A549 (cell line): Measurements from ENCODE around the gene NHEJ1. TPM values are rescaled to one million over a fixed set of nuclear protein-coding genes. Genes with fewer than 3 reads are reported as not detected.
A peak's percentile ranks its signal among the peaks of the same experiment; 100 is the strongest.

Experiments
- ATAC-seq, 2 experiments: fragments of 200-7000 bp in 1 of 2; fragments of >200 bp in 1 of 2; cut with Nextera tagmentation in 1 of 2; cut with Tn5 transposase in 1 of 2; 3 replicates each; pipeline versions ENCODE4 v1.8.0 to v1.9.1; 2018 to 2020; ENCODE audit warnings: mild to moderate bottlenecking in 1 of 2, moderate library complexity in 1 of 2
- CTCF ChIA-PET: fragments of 300-600 bp; sonication (Branson Sonifier 250); formaldehyde crosslinking; extraction: SDS; loops from one replicate; lab custom pipeline; 2021; ENCODE audit warnings: antibody characterized with exemption, inconsistent platforms; lab: Yijun Ruan, JAX
- POLR2A ChIA-PET: fragments of 350-600 bp; formaldehyde crosslinking; extraction: SDS; loops from one replicate; lab custom pipeline; 2021; ENCODE audit warnings: antibody characterized with exemption, inconsistent platforms; lab: Yijun Ruan, JAX
- DNase-seq, 2 experiments: peaks; one replicate each; pipeline versions ENCODE4 v3.0.0 to v3.0.0-alpha.2; 2011 to 2016; ENCODE audit warnings: low read depth in 1 of 2, low spot score in 1 of 2
- FAIRE-seq: peaks from 2 replicates; lab custom pipeline; 2011; peaks lifted over from hg19 to GRCh38; lab: Jason Lieb, UNC
- H3K27ac ChIP-seq, 2 experiments: fragments of >200 bp; sonication (Bioruptor Twin); formaldehyde crosslinking; 3 replicates each; pipeline ENCODE4 v1.5.1; 2016 to 2017
- H3K4me1 ChIP-seq: fragments of >200 bp; sonication (Bioruptor Twin); formaldehyde crosslinking; 3 replicates; pipeline ENCODE4 v1.6.1; 2016
- H3K4me2 ChIP-seq: fragments of >200 bp; sonication (Bioruptor Twin); formaldehyde crosslinking; 3 replicates; pipeline ENCODE4 v1.6.1; 2016
- H3K4me3 ChIP-seq: fragments of >200 bp; sonication (Bioruptor Twin); formaldehyde crosslinking; 3 replicates; pipeline ENCODE4 v1.5.1; 2016
- H3K9me3 ChIP-seq: fragments of >200 bp; sonication (Bioruptor Twin); formaldehyde crosslinking; 3 replicates; pipeline ENCODE4 v1.6.1; 2016
- BCL3 ChIP-seq: fragments of >200 bp; sonication (Bioruptor Twin); formaldehyde crosslinking; IDR thresholded peaks from 3 replicates; pipeline ENCODE4 v1.6.1; 2016
- CBX2 ChIP-seq: fragments of 200-600 bp; sonication (generic); IDR thresholded peaks from 2 replicates; pipeline ENCODE4 v1.6.1; 2016; ENCODE audit warnings: low read depth, mild to moderate bottlenecking, borderline replicate concordance
- CHD2 ChIP-seq: fragments of 150-350 bp; IDR thresholded peaks from 2 replicates; pipeline ENCODE4 v1.6.1; 2014; ENCODE audit warnings: low read length; ENCODE audit not compliant: partially characterized antibody
- EP300 ChIP-seq, 2 experiments: fragments of >200 bp; sonication (Bioruptor Twin); formaldehyde crosslinking; IDR thresholded peaks; 2 replicates in 1 of 2; 3 replicates in 1 of 2; pipeline ENCODE4 v1.6.1; 2016 to 2017
- FOSB ChIP-seq: fragments of 250-450 bp; sonication (Bioruptor Pico); IDR thresholded peaks from 2 replicates; pipeline ENCODE4 v1.5.0; 2020; ENCODE audit warnings: mild to moderate bottlenecking, moderate library complexity
- HDAC2 ChIP-seq: fragments of 200-600 bp; sonication (generic); IDR thresholded peaks from 2 replicates; pipeline ENCODE4 v1.6.1; 2016
- HEYL ChIP-seq: fragments of 250-450 bp; sonication (Bioruptor Pico); IDR thresholded peaks from 2 replicates; pipeline ENCODE4 v1.8.0; 2021; ENCODE audit warnings: mild to moderate bottlenecking, moderate library complexity
- HMGXB4 ChIP-seq: fragments of 250-450 bp; sonication (Bioruptor Pico); IDR thresholded peaks from 2 replicates; pipeline ENCODE4 v1.5.0; 2021; ENCODE audit warnings: mild to moderate bottlenecking, moderate library complexity, borderline replicate concordance
- HOXA7 ChIP-seq: fragments of 250-450 bp; sonication (Bioruptor Pico); IDR thresholded peaks from 2 replicates; pipeline ENCODE4 v1.5.0; 2020; ENCODE audit warnings: mild to moderate bottlenecking, moderate library complexity
- HOXB13 ChIP-seq: fragments of 250-450 bp; sonication (Bioruptor Pico); IDR thresholded peaks from 2 replicates; pipeline ENCODE4 v1.5.0; 2020; ENCODE audit warnings: low read depth, mild to moderate bottlenecking, moderate library complexity
- JUN ChIP-seq, 2 experiments: fragments of >200 bp; sonication (Bioruptor Twin); formaldehyde crosslinking; IDR thresholded peaks; 2 replicates in 1 of 2; 3 replicates in 1 of 2; pipeline ENCODE4 v1.6.1; 2016 to 2017
- MYC ChIP-seq: IDR thresholded peaks from 2 replicates; pipeline ENCODE4 v1.6.1; 2012; ENCODE audit warnings: mild to moderate bottlenecking, inconsistent platforms, low read length, improper control_type of control experiment, borderline replicate concordance
- POLR2A ChIP-seq: IDR thresholded peaks from 2 replicates; pipeline ENCODE4 v1.6.1; 2012; ENCODE audit warnings: mild to moderate bottlenecking, low read length
- RCOR1 ChIP-seq: fragments of 150-350 bp; IDR thresholded peaks from 2 replicates; pipeline ENCODE4 v1.6.1; 2014; ENCODE audit warnings: antibody characterized with exemption, low read length, low read depth
- REST ChIP-seq: fragments of 200-600 bp; sonication (generic); IDR thresholded peaks from 2 replicates; pipeline ENCODE4 v1.6.1; 2016; ENCODE audit warnings: antibody characterized with exemption, mild to moderate bottlenecking, moderate library complexity
- RFX5 ChIP-seq: fragments of 450-650 bp; IDR thresholded peaks from 2 replicates; pipeline ENCODE4 v1.7.1; 2014; ENCODE audit warnings: antibody characterized with exemption, mild to moderate bottlenecking, moderate library complexity
- SREBF2 ChIP-seq: fragments of 450-650 bp; IDR thresholded peaks from 2 replicates; pipeline ENCODE4 v1.6.1; 2014; ENCODE audit warnings: mild to moderate bottlenecking, moderate library complexity
- ZC3H11A ChIP-seq: fragments of 450-650 bp; IDR thresholded peaks from 2 replicates; pipeline ENCODE4 v1.6.1; 2014; ENCODE audit warnings: antibody characterized with exemption, mild to moderate bottlenecking
- ZNF302 ChIP-seq: fragments of 250-450 bp; sonication (Bioruptor Pico); IDR thresholded peaks from 2 replicates; pipeline ENCODE4 v1.9.0; 2021; ENCODE audit warnings: inconsistent platforms, mild to moderate bottlenecking, moderate library complexity
- ZSCAN20 ChIP-seq: fragments of 250-450 bp; sonication (Bioruptor Pico); IDR thresholded peaks from 2 replicates; pipeline ENCODE4 v1.8.0; 2022; ENCODE audit warnings: mild to moderate bottlenecking, moderate library complexity
- WGBS: methylation state at CpG from one replicate; pipeline ENCODE4 v1.1.6; 2017; ENCODE audit errors: missing lambda C conversion rate; 5-methylcytosine and 5-hydroxymethylcytosine counted together
- polyA plus RNA-seq, 4 experiments: library from polyadenylated mRNA; depleted of rRNA in 3 of 4; stranded (reverse); fragments of >200 nt; fragmentation: RNase III in 1 of 4; extraction: RNeasy Plus Mini Kit Qiagen cat#74134 plus additional on column Dnase treatment in 1 of 4; gene quantifications; 2 replicates in 3 of 4; 3 replicates in 1 of 4; pipeline ENCODE4 v1.2.3, GENCODE V29; 2011 to 2017

NHEJ1 gene
- polyA plus RNA-seq, 2 of the 4 experiments (the other 2 are of a cell fraction): 18.5 to 31.8 TPM

DNA sequence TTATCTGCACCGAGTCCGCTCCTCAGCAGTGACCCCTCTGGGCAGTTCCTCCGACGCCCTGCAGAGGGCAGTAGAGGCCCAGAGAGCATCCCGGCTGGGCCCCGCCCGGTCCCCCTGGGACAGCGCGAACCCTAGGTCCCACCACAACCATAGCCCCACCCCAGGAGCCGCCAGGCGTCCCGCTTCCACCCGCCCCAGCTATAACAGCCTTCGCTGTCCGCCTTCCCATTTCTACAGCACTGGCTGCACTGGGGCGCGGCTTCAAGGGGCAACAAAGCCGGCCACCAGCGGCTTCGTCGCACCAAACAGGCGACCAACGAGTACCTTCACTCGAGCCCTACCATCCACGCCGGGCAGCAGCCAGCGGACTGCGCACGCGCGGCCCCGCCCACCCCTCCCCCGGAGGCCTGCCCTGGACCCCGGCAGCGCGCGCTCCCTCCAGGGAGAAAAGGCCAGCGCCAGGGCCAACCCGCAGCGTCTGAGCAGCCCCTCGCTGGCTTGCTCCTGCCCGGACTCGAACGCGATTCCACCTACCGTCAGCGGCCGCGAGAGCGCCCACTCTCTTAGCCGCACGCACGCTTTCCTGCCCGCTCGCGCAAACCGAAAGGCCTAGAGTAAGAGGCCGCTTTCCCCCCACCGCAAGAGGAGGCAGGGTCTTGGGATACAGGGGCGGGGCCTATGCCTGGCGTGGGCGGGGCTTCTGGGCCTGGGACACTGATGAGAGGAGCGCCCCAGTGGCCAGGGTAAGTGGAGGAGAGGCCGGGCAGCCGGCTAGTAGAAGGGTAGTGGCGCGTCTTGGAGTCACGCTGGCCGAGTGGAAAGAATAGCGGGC is at the start of gene NHEJ1 (continued):
- TF ChIP-seq POLR2A: peak; percentile 80
- TF ChIP-seq RFX5: no peak
- 0 out of 2 replicates have a peak, but pooled peaks have one; percentile 51 for TF ChIP-seq MYC
- peak; percentile 90; the same call in 2 of the 3 replicates for TF ChIP-seq BCL3
- no peak for TF ChIP-seq CHD2
- no peak for TF ChIP-seq ZSCAN20 (CRISPR knock-in tag)
- TF ChIP-seq HOXB13 (CRISPR knock-in tag): no peak
- TF ChIP-seq JUN (IDR thresholded peaks at IDR 0.05): peak; percentile 64 to 92; a peak in 3 of 5 replicates
- no peak for TF ChIP-seq CBX2
- no peak for TF ChIP-seq ZNF302 (CRISPR knock-in tag)
- TF ChIP-seq REST: no peak
- TF ChIP-seq HMGXB4 (CRISPR knock-in tag): no peak
- TF ChIP-seq EP300 (IDR thresholded peaks at IDR 0.05): no peak
- no peak for TF ChIP-seq HEYL
- TF ChIP-seq, all 56 proteins: peak for 12

- H3K4me2 ChIP-seq: no peak overlapping the region
- TF ChIP-seq HOXA7 (CRISPR knock-in tag): no peak
- TF ChIP-seq ZC3H11A: no peak
- TF ChIP-seq SREBF2: no peak
- TF ChIP-seq HDAC2: no peak
- no peak for TF ChIP-seq HMGXB4 (CRISPR knock-in tag)
- TF ChIP-seq FOSB: no peak
- TF ChIP-seq RCOR1: no peak
- no peak for TF ChIP-seq HOXB13 (CRISPR knock-in tag)
- 92% methylated on average over 18 of the region's 18 CpGs for WGBS
- ATAC-seq (no peak), DNase-seq (no peak), FAIRE-seq (no peak)
- peaks cover 16% of the 10 kb centered on the region for H3K4me1 ChIP-seq
- H3K9me3 ChIP-seq: peaks cover 3% of the 10 kb centered on the region; the same call in 1 of the 3 replicates
- no peak overlapping the region for H3K27ac ChIP-seq
- POLR2A ChIA-PET: interaction anchor here (1.2 to 3.9 kb wide), 2 partner anchors 9 to 33 kb away, joined by 4 to 25 read pairs; partner anchors contain the start of genes ABCB6 and CNPPD1
- no peak overlapping the region for H3K4me3 ChIP-seq
- CTCF ChIA-PET: interaction anchor here (0.9 to 8.6 kb wide), 7 partner anchors 7 to 207 kb away, joined by 3 to 56 read pairs (median 7); no protein-coding TSS in a partner anchor
Measured at GRCh38 chr2:219209236-219210195, 48.9 kb upstream of the NHEJ1 start.
